GM18519 (cell line): ENCODE data around the gene SLC38A11.

ENCODE experiments used
- ATAC-seq: cut with Tn5 transposase; IDR thresholded peaks from one replicate; pipeline ENCODE4 v1.9.1; 2021; ENCODE audit warnings: mild to moderate bottlenecking, moderate library complexity; ENCODE audit not compliant: unreplicated experiment, low FRiP score

Gene SLC38A11

DNA sequence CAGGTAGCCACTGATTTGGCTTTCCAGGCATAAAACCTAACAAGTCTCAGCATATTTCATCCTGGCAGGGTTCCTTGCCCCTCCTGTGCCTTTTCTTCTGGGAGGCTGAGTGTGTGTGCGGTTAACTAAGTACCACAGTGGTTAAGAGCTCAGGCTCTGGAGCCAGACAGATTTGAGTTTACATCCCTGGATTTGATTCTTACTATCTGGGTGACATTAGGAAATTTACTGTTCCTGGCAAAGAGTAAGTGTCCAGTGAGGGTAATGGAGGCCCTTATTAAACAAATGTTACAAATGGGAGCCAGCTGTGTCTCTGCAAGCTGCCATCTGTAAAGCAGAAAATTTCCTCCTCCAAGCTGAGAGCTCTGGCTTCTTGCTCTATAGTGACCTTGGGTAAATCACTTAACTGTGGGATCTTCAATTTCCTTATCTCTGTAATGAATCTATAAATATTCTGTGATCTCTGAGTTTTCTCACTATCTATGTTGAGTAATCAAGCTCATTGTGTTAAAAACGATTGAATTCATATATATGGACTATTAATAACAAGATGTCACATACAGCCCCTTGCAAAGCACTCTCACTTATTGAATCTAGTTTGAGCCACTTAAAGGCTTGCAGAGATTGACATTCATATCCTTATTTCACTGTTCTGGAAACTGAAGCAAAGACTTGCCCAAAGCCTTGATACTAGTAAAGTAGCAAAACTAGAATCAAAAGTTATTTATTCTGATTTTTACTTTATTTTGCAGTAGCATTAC lies 107.2 kb downstream of the SLC38A11 start:
- ATAC-seq: no peak

DNA sequence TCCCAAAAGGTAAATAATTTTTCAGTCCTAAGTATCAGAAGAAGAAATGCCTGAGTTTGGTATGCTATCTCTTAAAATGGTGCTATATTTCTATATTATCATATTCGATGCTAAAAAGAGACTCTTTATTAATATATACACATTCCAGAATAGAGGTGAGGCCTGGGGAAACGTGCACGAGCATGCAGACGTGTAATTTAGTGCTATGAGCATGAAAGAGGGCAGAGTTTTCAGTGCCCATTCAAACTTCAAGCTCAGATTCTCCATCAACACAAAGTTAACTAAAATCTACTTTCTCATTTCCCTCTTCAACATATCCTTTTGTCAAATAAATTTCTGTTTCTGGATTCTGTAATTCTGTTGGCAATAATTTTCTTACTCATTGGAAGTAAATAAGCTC lies 108.0 kb downstream of the SLC38A11 start:
- ATAC-seq: no peak

DNA sequence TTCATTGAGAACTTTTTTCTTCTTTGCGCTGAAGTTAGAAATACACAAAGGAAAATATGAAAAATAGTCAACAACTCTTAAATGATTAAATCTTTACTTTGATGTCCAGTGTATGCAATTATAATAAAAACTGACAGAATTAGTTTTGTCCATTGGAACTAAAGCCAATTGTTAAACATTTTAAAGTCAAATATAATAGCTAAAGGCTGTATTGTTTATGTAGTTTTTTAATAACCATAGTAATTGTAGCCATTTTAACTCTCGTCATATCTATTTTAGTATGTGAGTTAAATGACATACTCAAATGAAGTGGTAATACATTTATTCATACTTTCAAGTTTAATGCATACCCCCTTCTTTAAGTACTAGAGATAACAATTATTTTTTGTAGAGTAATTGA lies 109.0 kb downstream of the SLC38A11 start:
- no peak for ATAC-seq
